Kidney epithelial cell (primary cell): ENCODE measurements around the gene KERA. TPM values are rescaled to one million over a fixed set of nuclear protein-coding genes. Genes with fewer than 3 reads are reported as not detected.
A peak's percentile ranks its signal among the peaks of the same experiment; 100 is the strongest.

Experiments used
- DNase-seq: peaks from one replicate; pipeline ENCODE4 v3.0.0-alpha.2; 2010; ENCODE audit warnings: low read depth
- H3K27me3 ChIP-seq: 2 replicates; pipeline ENCODE4 v1.6.0; 2011; ENCODE audit warnings: low read length; ENCODE audit not compliant: control insufficient read depth, insufficient read depth
- H3K36me3 ChIP-seq: 2 replicates; pipeline ENCODE4 v1.5.1; 2011; ENCODE audit warnings: low read length; ENCODE audit not compliant: control insufficient read depth, insufficient read depth
- H3K4me3 ChIP-seq: 2 replicates; pipeline ENCODE4 v1.5.1; 2011; ENCODE audit warnings: low read depth, mild to moderate bottlenecking, control low read depth, low read length
- CTCF ChIP-seq: IDR thresholded peaks from 2 replicates; pipeline ENCODE4 v1.5.1; 2011; ENCODE audit warnings: mild to moderate bottlenecking, moderate library complexity, low read length, control low read depth, inconsistent platforms; ENCODE audit not compliant: insufficient read depth, poor library complexity, severe bottlenecking
- total RNA-seq: library from RNA; depleted of rRNA; stranded (reverse); fragments of >200 nt; gene quantifications from 2 replicates; pipeline ENCODE4 v1.2.3, GENCODE V29; 2015

Gene KERA
- total RNA-seq, 1 donor from 2014 or later: not detected

GRCh38 chr12:91058786-91059185 is 962 bp upstream of the KERA start:
- no peaks in the 10 kb centered on the region for H3K36me3 ChIP-seq
- H3K27me3 ChIP-seq: no peaks in the 10 kb centered on the region
- DNase-seq: no peak
- no peak overlapping the region for H3K4me3 ChIP-seq
- TF ChIP-seq CTCF: no peak

GRCh38 chr12:91056488-91056887 is 1.3 kb downstream of the KERA start:
- no peak for TF ChIP-seq CTCF
- Histone ChIP-seq H3K36me3 (no peaks in the 10 kb centered on the region), H3K27me3 (no peaks in the 10 kb centered on the region), H3K4me3 (no peak overlapping the region)
- DNase-seq: no peak

- Histone ChIP-seq H3K36me3 (no peaks in the 10 kb centered on the region), H3K4me3 (no peak overlapping the region), H3K27me3 (no peaks in the 10 kb centered on the region)
- no peak for TF ChIP-seq CTCF
- DNase-seq: no peak
These were observed 1.8 kb downstream of the KERA start for GRCh38 chr12:91055976-91056375.

- no peak overlapping the region for H3K4me3 ChIP-seq
- TF ChIP-seq CTCF: no peak
- H3K36me3 ChIP-seq: no peaks in the 10 kb centered on the region
- DNase-seq: peak; percentile 2
- H3K27me3 ChIP-seq: no peaks in the 10 kb centered on the region
These were observed 3.7 kb downstream of the KERA start for GRCh38 chr12:91053951-91054715.

GRCh38 chr12:91052026-91052425 is 5.8 kb downstream of the KERA start:
- Histone ChIP-seq H3K36me3 (no peaks in the 10 kb centered on the region), H3K4me3 (no peak overlapping the region), H3K27me3 (no peaks in the 10 kb centered on the region)
- no peak for DNase-seq
- TF ChIP-seq CTCF: no peak

- no peak for TF ChIP-seq CTCF
- no peak for DNase-seq
- Histone ChIP-seq H3K4me3 (no peak overlapping the region), H3K36me3 (no peaks in the 10 kb centered on the region), H3K27me3 (no peaks in the 10 kb centered on the region)
These were observed 13.2 kb downstream of the KERA start for GRCh38 chr12:91044586-91044985.
